ENCODE data around the gene NIN. TPM values are rescaled to one million over a fixed set of nuclear protein-coding genes. Genes with fewer than 3 reads are reported as not detected.

NIN gene
- 13.3 and 24.3 TPM in 2 replicates for total RNA-seq

DNA sequence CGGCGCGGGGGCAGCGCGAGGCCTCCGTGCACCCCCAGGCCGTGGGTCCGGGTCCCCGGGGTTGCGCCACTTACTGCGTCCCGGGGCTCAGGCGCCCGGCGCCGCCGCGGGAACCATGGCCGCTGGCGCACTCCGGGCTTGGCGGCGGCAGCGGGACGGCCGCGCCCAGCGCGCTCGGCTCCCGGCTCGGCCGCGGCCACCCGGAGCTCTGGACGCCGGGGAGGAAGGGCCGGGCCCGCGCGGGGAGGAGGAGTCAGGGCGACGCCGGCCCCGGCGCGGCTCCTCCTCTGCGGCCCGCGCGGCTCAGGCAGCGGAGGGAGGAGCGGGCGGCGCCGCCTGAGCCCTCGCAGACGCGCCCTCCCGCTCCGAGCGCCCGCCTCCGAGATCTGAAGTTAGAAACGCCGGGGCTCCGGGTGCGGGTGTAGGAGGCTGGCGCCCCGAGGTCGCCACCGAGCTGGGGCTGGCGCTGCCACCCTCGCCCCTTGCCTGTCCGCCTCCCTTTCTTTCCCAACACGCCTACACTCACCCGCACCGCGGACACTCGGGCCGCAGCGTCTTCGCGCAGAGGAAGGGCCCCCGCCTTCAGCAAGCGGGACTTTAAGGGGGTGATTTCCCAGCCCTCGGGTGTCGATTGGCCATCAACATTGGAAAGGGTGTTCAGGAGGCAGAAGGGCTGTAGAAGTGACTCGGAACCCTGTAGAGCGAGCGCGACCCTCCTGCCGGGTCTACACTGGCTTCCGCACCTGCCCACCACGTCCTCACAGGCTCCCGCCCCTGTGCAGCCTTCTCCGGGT, at the start of gene NIN:
NIN (minus strand) TSS at position 231 of the 794 bp plus-strand sequence. CDS start 9,106 bp downstream, outside the sequence.

GRCh38 chr14:50871914-50872732, 41.2 kb upstream of the NIN start, which contains the start of gene ABHD12B:
Gene ABHD12B (plus strand): TSS chr14:50872053. CDS start chr14:50872175, 122 bp downstream.

Other genes starting within 250 kb of the NIN start
- 30.5 and 37.4 TPM in 2 replicates for gene SAV1, start 162.9 kb downstream of the NIN start, total RNA-seq
- not detected in 2 replicates for gene ABHD12B, start 40.9 kb upstream of the NIN start, total RNA-seq
- 32.3 and 52.2 TPM in 2 replicates for gene PYGL, start 113.3 kb upstream of the NIN start, total RNA-seq